NCI-H2227 (cell line): ENCODE measurements around the gene COQ8B.
"Not testable (repeated sequence)": the region's sequence is repeated elsewhere in the genome, so short reads cannot be mapped to it uniquely, and the experiment has no call there.

ENCODE experiments used
- DNase-seq: peaks from one replicate; lab custom pipeline; 2025; ENCODE audit not compliant: unreplicated experiment; lab: John Stamatoyannopoulos, UW

COQ8B gene

DNA sequence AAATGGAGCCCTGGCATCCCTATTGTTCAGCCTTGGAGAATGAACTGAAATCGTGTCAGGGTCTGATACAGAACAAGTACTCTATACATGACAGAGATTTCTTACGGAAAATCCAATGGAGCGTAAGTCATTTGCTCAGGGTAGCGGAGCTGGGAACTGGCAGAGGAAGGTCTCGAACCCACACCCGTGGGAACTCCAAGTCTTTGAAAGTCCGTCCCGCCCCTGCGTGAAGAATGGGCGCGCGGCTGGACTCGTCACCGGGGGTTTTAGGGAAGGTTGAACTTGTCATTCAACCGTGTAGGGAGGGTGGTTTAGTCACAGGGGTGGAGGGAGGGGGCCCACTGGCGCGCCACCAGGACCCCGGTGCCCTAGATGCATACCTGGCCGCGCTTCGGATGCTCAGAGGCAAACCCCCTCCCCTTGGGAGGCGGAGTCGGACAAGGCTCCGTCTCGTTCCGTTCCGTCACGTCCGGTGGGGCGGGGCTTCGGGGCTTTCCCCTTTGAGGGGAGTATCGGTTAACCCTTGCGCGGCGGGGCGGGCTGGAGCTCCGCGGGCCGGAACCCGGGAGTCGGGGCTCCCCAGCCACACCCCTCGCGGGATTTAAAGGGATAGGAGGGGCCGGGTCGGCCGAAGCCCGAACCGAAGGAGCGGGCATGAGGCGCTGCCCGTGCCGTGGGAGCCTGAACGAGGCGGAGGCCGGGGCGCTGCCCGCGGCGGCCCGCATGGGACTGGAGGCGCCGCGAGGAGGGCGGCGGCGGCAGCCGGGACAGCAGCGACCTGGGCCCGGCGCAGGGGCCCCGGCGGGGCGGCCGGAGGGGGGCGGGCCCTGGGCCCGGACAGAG is at the start of gene COQ8B, which contains the start of gene ITPKC:
COQ8B (minus strand) TSS at position 405 of the 843 bp plus-strand sequence. CDS start 2,254 bp downstream, outside the sequence.
ITPKC (plus strand) TSS at position 631 of the 843 bp plus-strand sequence; CDS start at position 655, 24 bp downstream.
- peak; percentile 100 for DNase-seq

DNA sequence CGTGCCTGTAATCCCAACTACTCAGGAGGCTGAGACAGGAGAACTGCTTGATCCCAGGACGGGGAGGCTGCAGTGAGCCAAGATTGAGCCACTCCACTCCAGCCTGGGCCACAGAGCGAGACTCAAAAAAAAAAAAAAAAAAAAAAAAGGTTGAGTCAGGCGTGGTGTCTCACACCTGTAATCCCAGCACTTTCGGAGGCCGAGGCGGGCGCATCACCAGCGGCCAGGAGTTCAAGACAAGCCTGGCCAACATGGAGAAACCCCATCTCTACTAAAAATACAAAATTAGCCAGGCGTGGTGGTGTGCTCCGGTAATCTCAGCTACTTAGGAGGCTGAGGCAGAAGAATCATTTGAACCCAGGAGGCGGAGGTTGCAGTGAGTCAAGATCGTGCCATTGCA is 49.7 kb upstream of the COQ8B start:
- DNase-seq: not testable (repeated sequence)

DNA sequence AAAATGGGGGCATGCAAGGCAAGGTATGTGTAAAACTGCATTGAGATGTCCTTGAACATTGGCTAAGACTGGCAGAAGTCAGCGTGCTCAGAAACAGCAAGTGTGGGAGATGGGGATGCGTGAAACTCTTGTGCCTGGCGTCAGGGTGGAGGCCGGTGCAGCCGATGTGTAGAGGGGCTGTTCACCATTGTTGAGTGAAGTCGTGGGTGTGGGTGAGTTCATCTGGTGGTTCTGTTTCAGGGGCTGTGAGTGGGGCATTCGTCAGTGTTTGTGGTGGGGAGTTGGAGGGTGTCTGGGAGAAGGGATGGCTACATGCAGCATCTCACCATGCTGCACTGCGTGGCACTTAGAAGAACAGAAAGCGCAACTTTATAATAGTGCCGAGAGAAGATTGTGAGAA is 47.3 kb upstream of the COQ8B start:
- no peak for DNase-seq

DNA sequence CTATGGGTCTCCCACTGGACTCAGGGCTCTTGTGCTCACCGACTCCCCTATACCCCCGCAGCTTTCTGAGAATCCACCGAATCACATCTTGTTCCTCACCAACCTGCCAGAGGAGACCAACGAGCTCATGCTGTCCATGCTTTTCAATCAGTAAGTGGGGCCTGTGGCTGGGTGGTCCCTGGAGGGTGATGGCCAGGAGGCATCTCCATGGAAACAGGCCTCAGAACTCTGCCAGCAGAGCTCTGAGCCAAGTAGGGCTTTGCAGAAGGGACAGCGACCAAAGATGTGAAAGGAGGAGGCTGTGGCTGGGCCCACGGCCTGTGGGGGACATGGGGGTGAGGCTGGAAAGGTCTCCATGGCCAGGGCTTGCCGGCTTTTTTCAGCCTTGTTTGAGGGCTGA is 46.8 kb upstream of the COQ8B start:
- no peak for DNase-seq

DNA sequence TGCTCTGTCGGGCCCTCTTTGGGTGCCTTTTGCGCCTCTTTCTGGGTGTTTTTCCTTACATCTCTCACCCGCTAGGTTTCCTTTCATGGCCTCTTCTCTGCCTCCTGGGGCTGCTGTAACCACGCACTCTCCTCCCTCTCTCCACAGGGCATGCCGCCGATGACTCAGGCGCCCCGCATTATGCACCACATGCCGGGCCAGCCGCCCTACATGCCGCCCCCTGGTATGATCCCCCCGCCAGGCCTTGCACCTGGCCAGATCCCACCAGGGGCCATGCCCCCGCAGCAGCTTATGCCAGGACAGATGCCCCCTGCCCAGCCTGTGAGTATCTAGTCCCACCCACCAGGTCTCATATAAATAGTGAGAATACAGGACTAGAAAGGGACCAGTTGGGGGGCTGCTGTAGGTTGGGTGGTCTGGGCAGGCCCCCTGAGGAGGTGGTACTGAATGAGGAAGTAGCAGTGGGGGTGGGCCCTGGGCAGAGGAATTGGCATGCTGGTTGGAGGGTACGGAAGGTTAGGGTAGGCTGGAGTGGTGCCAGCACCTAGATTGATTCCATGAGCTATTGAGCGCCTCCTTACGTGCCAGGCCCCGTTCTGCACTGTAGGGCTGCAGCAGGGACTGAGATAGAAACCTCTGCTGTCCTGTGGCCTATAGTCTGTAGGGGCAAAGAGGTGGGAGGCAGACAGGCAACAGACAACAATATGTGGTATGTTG is 46.2 kb upstream of the COQ8B start:
- no peak for DNase-seq

DNA sequence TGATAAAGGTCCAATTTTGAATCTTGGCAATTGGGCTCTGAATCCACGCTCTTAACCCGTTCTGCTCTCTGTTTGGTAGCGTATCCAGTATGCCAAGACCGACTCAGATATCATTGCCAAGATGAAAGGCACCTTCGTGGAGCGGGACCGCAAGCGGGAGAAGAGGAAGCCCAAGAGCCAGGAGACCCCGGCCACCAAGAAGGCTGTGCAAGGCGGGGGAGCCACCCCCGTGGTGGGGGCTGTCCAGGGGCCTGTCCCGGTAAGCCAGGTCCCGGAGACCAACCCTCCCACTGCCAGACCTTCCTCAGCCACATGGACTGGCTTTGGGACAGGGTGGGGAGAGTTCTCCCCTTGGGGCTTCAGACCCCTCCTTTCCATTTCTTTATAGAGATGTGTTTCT is 42.7 kb upstream of the COQ8B start:
- DNase-seq: no peak

DNA sequence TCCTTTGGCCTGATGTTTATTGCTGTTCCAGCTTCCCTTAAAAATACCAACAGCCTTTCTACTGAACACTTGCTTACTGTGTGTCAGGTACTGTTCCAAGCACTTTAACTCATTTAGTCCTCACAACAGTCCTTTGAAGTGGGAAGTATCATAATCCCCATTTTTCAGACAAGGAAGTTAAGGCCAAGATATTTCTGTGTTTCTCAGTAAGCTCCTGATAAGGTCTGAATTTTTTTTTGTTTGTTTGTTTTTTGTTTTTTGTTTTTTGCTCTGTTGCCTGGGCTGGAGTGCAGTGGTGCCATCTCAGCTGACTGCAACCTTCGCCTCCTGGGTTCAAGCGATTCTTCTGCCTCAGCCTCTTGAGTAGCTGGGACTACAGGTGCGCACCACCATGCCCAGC is 41.8 kb upstream of the COQ8B start:
- no peak for DNase-seq

- no peak for DNase-seq
These were observed 39.9 kb upstream of the COQ8B start for GRCh38 chr19:40756502-40757110.

DNA sequence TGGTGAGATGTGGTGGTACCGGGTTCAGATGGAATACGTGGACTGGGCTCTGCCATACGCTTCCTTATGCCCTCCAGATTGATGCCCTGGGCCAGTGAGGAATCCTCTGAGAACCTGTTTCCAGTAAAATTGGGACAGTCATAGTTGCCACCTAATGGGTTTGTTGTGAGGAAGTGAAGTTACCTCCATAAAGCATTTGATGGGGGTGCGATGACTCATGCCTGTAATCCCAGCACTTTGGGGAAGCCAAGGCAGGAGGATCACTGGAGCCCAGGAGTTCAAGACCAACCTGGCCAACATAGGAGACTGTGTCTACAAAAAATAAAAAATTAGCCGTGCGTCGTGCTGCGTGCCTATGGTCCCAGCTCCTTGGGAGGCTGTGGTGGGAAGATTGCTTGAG is 39.1 kb upstream of the COQ8B start:
- no peak for DNase-seq

- DNase-seq: no peak
These were observed 38.5 kb upstream of the COQ8B start for GRCh38 chr19:40755248-40755624.

- DNase-seq: no peak
These were observed 38.0 kb upstream of the COQ8B start for GRCh38 chr19:40754611-40755247.

GRCh38 chr19:40752257-40752781 is 35.6 kb upstream of the COQ8B start:
- DNase-seq: no peak

GRCh38 chr19:40750874-40751537 is 34.3 kb upstream of the COQ8B start, which contains the start of gene SNRPA:
SNRPA (plus strand) TSS chr19:40751203; CDS start chr19:40751409, 206 bp downstream.
- peak; percentile 100 for DNase-seq

GRCh38 chr19:40750058-40750873 is 33.6 kb upstream of the COQ8B start, which contains the start of gene ACTMAP:
ACTMAP (minus strand) TSS chr19:40750477; CDS start chr19:40749803, 674 bp downstream.
- peak; percentile 100 for DNase-seq

GRCh38 chr19:40747536-40747935 is 30.9 kb upstream of the COQ8B start:
- DNase-seq: no peak

GRCh38 chr19:40745402-40745780 is 28.7 kb upstream of the COQ8B start:
- no peak for DNase-seq

DNA sequence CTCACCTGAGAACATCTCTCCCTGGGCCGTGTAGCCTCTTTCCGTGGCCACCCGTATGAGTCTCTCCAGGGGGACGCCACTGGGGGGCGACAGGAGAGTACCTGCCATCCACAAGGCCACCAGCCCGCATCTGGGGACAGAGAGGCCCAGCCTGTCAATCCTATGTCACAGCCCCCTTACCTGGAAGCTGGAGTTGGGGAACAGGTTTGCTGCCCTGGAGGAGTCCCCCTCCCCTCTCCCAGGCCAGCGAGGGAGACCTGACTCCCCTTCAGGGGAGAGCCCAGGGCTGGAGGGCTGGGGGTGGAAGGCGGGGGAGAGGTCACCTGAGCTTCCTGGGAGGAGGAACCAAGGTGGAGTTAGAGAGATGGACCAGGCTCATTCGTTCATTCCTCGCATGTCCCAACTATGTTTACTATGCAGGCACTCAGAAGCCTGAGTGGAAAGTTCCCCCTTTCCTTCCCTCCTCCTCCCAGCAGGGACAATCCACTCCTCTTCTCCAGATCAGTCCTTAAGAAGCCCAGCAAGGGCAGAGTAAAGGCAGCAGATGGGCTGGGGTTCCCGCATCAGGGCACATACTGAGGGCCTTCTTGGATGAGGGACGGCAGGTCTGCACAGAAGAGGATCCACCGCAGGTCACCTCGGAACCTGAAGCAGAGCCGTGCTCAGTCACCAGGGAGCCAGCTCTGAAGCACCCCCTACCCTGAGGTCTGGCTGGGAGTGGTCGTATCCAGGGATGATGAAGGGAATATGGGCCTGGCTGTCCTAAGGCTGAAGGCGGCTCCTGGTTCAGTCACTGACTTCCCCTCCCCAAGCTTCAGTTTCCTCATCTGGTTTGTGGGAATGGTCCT is 28.1 kb upstream of the COQ8B start:
- no peak for DNase-seq

GRCh38 chr19:40743926-40744325 is 27.2 kb upstream of the COQ8B start:
- no peak for DNase-seq

- no peak for DNase-seq
These were observed 26.2 kb upstream of the COQ8B start for GRCh38 chr19:40742886-40743285.
